Central memory CD4-positive, alpha-beta T cell (primary cell): ENCODE results near the gene LRRC61.

Experiments used
- DNase-seq: peaks from one replicate; pipeline ENCODE4 v3.0.0; 2022

The LRRC61 gene

GRCh38 chr7:150332852-150333635, 9.9 kb downstream of the LRRC61 start:
- DNase-seq = no peak

GRCh38 chr7:150333659-150334058, 10.5 kb downstream of the LRRC61 start:
- no peak for DNase-seq

- no peak for DNase-seq
These were observed 11.0 kb downstream of the LRRC61 start for GRCh38 chr7:150334108-150334507.

GRCh38 chr7:150335108-150335773, 12.1 kb downstream of the LRRC61 start:
- no peak for DNase-seq

GRCh38 chr7:150335774-150336112, 12.6 kb downstream of the LRRC61 start:
- DNase-seq = no peak

- DNase-seq = no peak
These were observed 13.6 kb downstream of the LRRC61 start for GRCh38 chr7:150336746-150337145.

- no peak for DNase-seq
These were observed 14.0 kb downstream of the LRRC61 start for GRCh38 chr7:150337179-150337578.

GRCh38 chr7:150337659-150338081, 14.5 kb downstream of the LRRC61 start:
- DNase-seq = no peak

- DNase-seq = no peak
These were observed 15.1 kb downstream of the LRRC61 start for GRCh38 chr7:150338166-150338829.

GRCh38 chr7:150339409-150339809, 16.3 kb downstream of the LRRC61 start:
- no peak for DNase-seq

GRCh38 chr7:150340024-150340749, 17.0 kb downstream of the LRRC61 start:
- no peak for DNase-seq

- DNase-seq = no peak
These were observed 17.7 kb downstream of the LRRC61 start for GRCh38 chr7:150340875-150341262.

- no peak for DNase-seq
These were observed 18.3 kb downstream of the LRRC61 start, which contains the start of gene RARRES2 for GRCh38 chr7:150341263-150342120. Gene RARRES2, minus strand, starts transcription at chr7:150341629. Its CDS starts 1,020 bp downstream, at chr7:150340609.

- DNase-seq = no peak
These were observed 18.9 kb downstream of the LRRC61 start for GRCh38 chr7:150342121-150342408.

GRCh38 chr7:150343225-150343624, 20.1 kb downstream of the LRRC61 start:
- no peak for DNase-seq

GRCh38 chr7:150344299-150344698, 21.1 kb downstream of the LRRC61 start:
- DNase-seq = no peak

GRCh38 chr7:150345012-150345411, 21.9 kb downstream of the LRRC61 start:
- no peak for DNase-seq

GRCh38 chr7:150346922-150347321, 23.8 kb downstream of the LRRC61 start:
- DNase-seq = no peak

- no peak for DNase-seq
These were observed 28.5 kb downstream of the LRRC61 start for GRCh38 chr7:150351587-150352194.

GRCh38 chr7:150355666-150356059, 32.5 kb downstream of the LRRC61 start:
- DNase-seq = no peak

GRCh38 chr7:150356265-150356897, 33.2 kb downstream of the LRRC61 start:
- peak; percentile 43 for DNase-seq
